NT2/D1 (cell line): ENCODE measurements around the gene KIF13A.

Experiments
- SUZ12 ChIP-seq: IDR thresholded peaks from 2 replicates; pipeline ENCODE4 v1.6.1; 2011; ENCODE audit not compliant: insufficient read length, insufficient read depth; ENCODE audit errors: extremely low read depth
- ZNF274 ChIP-seq: IDR thresholded peaks from 2 replicates; pipeline ENCODE4 v1.6.1; 2011; ENCODE audit warnings: mild to moderate bottlenecking, low read depth, low read length

GRCh38 chr6:17808609-17809008, 178.8 kb downstream of the KIF13A start:
- no peak for TF ChIP-seq SUZ12
- no peak for TF ChIP-seq ZNF274
